Type B pancreatic cell (in vitro differentiated cells): ENCODE measurements around the gene MICU1. TPM values are rescaled to one million over a fixed set of nuclear protein-coding genes. Genes with fewer than 3 reads are reported as not detected.

ENCODE experiments used
- DNase-seq: peaks from one replicate; pipeline ENCODE4 v3.0.0; 2021; ENCODE audit warnings: mixed read lengths; ENCODE audit not compliant: unreplicated experiment; ENCODE audit errors: extremely low spot score
- H3K27ac Mint-ChIP-seq: 2 replicates; pipeline ENCODE4 v1.8.0; 2021; ENCODE audit warnings: mild to moderate bottlenecking, mixed read lengths
- H3K27me3 Mint-ChIP-seq: 2 replicates; pipeline ENCODE4 v1.8.0; 2021; ENCODE audit warnings: mixed read lengths
- H3K36me3 Mint-ChIP-seq: 2 replicates; pipeline ENCODE4 v1.8.0; 2021; ENCODE audit warnings: mixed read lengths
- H3K4me1 Mint-ChIP-seq: one replicate; pipeline ENCODE4 v1.8.0; 2021; ENCODE audit warnings: mixed read lengths; ENCODE audit not compliant: unreplicated experiment
- H3K4me3 Mint-ChIP-seq: 2 replicates; pipeline ENCODE4 v1.8.0; 2021; ENCODE audit warnings: mild to moderate bottlenecking, mixed read lengths
- H3K9me3 Mint-ChIP-seq: 2 replicates; pipeline ENCODE4 v1.8.0; 2021; ENCODE audit warnings: mixed read lengths
- total RNA-seq: library from RNA; stranded (reverse); gene quantifications from 2 replicates; pipeline ENCODE4 v1.2.1, GENCODE V29; 2021; ENCODE audit warnings: low replicate concordance
- TF ChIP-seq, protein P1 (sequence below): fragments of 200-600 bp; sonication (generic); conservative IDR thresholded peaks from 2 replicates; pipeline ENCODE4 v1.5.0; 2021; ENCODE audit warnings: antibody characterized with exemption, mild to moderate bottlenecking

The MICU1 gene
- total RNA-seq, 1 donor from 2014 or later: 40.3 TPM

DNA sequence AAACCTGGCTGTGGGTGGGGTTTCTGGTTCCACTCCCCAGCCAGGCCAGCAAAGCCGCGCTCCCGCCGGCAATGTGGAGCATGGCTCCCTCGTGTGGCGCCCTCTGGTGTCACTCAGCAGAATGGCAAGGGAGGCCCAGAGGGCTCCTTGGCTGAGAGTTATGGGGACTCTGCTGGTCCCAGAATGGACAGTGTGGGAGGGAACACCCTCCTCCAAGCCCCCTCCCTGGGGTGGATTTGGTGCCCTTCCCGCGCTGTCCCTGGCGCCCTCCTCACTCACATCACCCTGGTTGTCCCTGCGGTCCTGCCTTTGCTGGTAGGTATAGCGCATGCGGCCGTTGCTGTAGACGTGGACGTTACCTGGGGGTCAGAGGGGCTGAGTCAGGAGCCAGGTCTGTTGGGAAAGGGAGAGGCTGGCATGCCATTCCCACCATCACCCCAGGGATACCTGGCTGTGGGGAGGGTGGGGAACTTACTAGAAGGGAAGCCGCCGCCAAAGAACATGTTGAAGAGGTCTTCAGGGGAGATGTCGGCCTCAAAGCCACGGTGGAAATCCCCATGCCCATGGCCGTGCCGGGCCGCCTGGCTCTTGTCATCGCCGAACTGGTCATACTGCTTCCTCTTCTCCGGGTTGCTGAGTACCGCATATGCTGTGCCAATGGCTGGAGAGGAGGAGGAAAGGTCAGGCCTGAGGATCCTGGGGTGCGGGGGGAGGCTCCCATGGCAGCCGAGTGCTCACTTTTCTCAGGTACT lies 285.2 kb downstream of the MICU1 start:
- TF ChIP-seq, protein P1, sequence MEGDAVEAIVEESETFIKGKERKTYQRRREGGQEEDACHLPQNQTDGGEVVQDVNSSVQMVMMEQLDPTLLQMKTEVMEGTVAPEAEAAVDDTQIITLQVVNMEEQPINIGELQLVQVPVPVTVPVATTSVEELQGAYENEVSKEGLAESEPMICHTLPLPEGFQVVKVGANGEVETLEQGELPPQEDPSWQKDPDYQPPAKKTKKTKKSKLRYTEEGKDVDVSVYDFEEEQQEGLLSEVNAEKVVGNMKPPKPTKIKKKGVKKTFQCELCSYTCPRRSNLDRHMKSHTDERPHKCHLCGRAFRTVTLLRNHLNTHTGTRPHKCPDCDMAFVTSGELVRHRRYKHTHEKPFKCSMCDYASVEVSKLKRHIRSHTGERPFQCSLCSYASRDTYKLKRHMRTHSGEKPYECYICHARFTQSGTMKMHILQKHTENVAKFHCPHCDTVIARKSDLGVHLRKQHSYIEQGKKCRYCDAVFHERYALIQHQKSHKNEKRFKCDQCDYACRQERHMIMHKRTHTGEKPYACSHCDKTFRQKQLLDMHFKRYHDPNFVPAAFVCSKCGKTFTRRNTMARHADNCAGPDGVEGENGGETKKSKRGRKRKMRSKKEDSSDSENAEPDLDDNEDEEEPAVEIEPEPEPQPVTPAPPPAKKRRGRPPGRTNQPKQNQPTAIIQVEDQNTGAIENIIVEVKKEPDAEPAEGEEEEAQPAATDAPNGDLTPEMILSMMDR: peak; percentile 96
- H3K9me3 Mint-ChIP-seq: no peaks in the 10 kb centered on the region
- H3K36me3 Mint-ChIP-seq: peaks cover 8% of the 10 kb centered on the region
- no peak for DNase-seq
- no peak overlapping the region for H3K4me3 Mint-ChIP-seq
- H3K27ac Mint-ChIP-seq: no peak overlapping the region
- H3K27me3 Mint-ChIP-seq: no peaks in the 10 kb centered on the region
- H3K4me1 Mint-ChIP-seq: peaks cover 8% of the 10 kb centered on the region

DNA sequence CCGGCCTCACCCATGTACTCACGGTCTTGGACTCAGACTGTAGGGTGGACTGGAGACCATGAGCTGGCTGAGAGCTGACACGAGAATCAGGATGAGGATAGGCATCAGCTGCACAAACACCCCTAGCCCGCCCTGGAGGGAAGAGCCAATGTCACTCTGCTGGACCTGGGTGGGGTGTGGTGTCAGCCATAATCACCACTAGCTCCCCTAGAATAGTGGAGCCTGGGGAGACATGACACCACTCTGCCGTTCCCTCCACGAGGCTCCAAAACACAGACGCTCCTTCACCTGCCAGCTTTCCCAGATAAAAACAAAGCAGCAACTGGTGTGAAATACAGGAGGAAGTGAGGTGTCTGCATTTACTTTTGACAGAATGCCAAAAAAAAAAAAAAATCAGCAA lies 287.7 kb downstream of the MICU1 start:
- Mint-ChIP-seq H3K4me1 (peaks cover 25% of the 10 kb centered on the region), H3K36me3 (peaks cover 8% of the 10 kb centered on the region), H3K27me3 (no peaks in the 10 kb centered on the region), H3K27ac (no peak overlapping the region), H3K4me3 (no peak overlapping the region), H3K9me3 (no peaks in the 10 kb centered on the region)
- DNase-seq: no peak
- TF ChIP-seq, protein P1: no peak

DNA sequence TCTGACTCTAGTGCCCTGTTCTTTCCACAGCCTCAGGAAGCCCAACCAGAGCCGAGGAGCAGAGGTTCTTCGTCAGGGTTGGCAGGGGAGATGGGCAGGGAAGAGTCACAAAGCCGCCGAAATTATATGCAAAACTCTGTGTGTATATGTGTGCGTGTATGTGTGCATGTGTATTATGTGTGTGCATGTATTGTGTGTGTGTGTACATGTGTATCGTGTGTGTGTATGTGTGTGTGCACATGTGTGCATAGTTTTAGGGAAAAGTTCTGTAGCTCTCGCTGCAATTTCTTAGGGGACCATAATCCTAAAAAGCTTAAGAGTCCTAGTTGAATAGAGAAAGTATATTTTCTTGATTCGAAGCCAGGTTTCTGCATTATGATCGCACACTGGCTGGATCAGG lies 288.2 kb downstream of the MICU1 start:
- TF ChIP-seq, protein P1: no peak
- H3K9me3 Mint-ChIP-seq: no peaks in the 10 kb centered on the region
- H3K27me3 Mint-ChIP-seq: no peaks in the 10 kb centered on the region
- H3K27ac Mint-ChIP-seq: no peak overlapping the region
- H3K4me3 Mint-ChIP-seq: no peak overlapping the region
- H3K36me3 Mint-ChIP-seq: peaks cover 8% of the 10 kb centered on the region
- DNase-seq: no peak
- H3K4me1 Mint-ChIP-seq: peaks cover 30% of the 10 kb centered on the region

- no peak overlapping the region for H3K4me3 Mint-ChIP-seq
- DNase-seq: no peak
- H3K4me1 Mint-ChIP-seq: peaks cover 32% of the 10 kb centered on the region
- peaks cover 8% of the 10 kb centered on the region for H3K36me3 Mint-ChIP-seq
- H3K9me3 Mint-ChIP-seq: no peaks in the 10 kb centered on the region
- H3K27me3 Mint-ChIP-seq: no peaks in the 10 kb centered on the region
- H3K27ac Mint-ChIP-seq: peak overlapping the region; percentile 18
- TF ChIP-seq, protein P1: peak; percentile 98
Measured at GRCh38 chr10:72337039-72337629, 288.7 kb downstream of the MICU1 start.

DNA sequence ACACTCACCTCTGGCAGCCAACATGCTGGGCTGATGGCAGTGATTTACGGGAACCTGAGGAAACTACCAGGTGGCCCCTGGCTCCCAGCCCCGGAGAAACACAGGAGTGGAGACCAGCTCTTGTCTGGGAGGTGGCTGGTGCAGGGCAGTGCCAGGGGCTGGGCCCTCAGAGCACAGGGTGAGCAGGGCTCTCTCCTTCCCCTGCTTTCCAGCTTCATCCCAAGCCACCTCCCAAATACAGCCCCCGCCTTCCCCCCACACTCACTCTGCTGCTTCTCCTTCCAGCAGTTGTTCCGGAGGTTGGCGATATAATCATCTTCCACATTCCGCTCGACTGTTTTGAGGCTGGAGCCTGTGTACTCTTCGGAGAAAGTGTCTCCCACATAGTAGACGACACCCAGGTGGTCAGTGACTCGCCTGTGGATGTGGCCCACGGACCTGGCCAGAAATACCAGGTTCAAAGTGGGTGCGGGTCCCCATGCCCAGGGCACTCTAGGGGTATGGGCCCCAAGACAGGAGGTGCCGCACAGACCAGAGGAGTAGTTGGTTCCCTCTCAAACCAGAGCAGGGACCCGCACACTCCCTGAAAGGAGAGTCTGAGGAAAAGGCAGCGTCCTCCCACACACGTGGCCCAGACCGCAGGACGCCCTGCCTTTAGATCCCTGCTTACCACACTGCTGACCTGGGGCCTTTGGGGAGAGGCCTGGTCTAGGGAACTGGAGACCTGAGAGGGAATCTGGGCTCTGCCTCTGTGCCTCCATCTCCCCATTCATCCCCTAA lies 289.4 kb downstream of the MICU1 start:
- H3K27ac Mint-ChIP-seq: no peak overlapping the region
- no peak for DNase-seq
- H3K9me3 Mint-ChIP-seq: no peaks in the 10 kb centered on the region
- TF ChIP-seq, protein P1: no peak
- peaks cover 37% of the 10 kb centered on the region for H3K4me1 Mint-ChIP-seq
- no peaks in the 10 kb centered on the region for H3K27me3 Mint-ChIP-seq
- H3K4me3 Mint-ChIP-seq: peak overlapping the region; percentile 34
- H3K36me3 Mint-ChIP-seq: peaks cover 8% of the 10 kb centered on the region
